Measurements from ENCODE around the gene SPATA24.

Gene SPATA24

GRCh38 chr5:139363937-139364336 is 40.0 kb downstream of the SPATA24 start:
- TF ChIP-seq TAF1 (IDR thresholded peaks at IDR 0.05; ENCODE audit: low read depth) (no peak), CREB1 (IDR thresholded peaks at IDR 0.05; ENCODE audit: low read depth) (no peak), CEBPB (IDR thresholded peaks at IDR 0.05) (no peak), RAD21 (IDR thresholded peaks at IDR 0.05; ENCODE audit: low read depth) (no peak), EP300 (IDR thresholded peaks at IDR 0.05; ENCODE audit: borderline replicate concordance) (no peak), TEAD4 (IDR thresholded peaks at IDR 0.05) (no peak), TCF12 (IDR thresholded peaks at IDR 0.05; ENCODE audit: low read depth) (no peak), FOXM1 (IDR thresholded peaks at IDR 0.05; ENCODE audit: borderline replicate concordance, low read depth) (no peak), EGR1 (IDR thresholded peaks at IDR 0.05) (no peak), YY1 (IDR thresholded peaks at IDR 0.05; ENCODE audit: low read depth) (no peak), ZBTB7A (IDR thresholded peaks at IDR 0.05; ENCODE audit: low read depth) (no peak)
- TF ChIP-seq, protein P1, sequence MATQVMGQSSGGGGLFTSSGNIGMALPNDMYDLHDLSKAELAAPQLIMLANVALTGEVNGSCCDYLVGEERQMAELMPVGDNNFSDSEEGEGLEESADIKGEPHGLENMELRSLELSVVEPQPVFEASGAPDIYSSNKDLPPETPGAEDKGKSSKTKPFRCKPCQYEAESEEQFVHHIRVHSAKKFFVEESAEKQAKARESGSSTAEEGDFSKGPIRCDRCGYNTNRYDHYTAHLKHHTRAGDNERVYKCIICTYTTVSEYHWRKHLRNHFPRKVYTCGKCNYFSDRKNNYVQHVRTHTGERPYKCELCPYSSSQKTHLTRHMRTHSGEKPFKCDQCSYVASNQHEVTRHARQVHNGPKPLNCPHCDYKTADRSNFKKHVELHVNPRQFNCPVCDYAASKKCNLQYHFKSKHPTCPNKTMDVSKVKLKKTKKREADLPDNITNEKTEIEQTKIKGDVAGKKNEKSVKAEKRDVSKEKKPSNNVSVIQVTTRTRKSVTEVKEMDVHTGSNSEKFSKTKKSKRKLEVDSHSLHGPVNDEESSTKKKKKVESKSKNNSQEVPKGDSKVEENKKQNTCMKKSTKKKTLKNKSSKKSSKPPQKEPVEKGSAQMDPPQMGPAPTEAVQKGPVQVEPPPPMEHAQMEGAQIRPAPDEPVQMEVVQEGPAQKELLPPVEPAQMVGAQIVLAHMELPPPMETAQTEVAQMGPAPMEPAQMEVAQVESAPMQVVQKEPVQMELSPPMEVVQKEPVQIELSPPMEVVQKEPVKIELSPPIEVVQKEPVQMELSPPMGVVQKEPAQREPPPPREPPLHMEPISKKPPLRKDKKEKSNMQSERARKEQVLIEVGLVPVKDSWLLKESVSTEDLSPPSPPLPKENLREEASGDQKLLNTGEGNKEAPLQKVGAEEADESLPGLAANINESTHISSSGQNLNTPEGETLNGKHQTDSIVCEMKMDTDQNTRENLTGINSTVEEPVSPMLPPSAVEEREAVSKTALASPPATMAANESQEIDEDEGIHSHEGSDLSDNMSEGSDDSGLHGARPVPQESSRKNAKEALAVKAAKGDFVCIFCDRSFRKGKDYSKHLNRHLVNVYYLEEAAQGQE (IDR thresholded peaks at IDR 0.05; ENCODE audit: low read depth): no peak
- TF ChIP-seq, protein P2, sequence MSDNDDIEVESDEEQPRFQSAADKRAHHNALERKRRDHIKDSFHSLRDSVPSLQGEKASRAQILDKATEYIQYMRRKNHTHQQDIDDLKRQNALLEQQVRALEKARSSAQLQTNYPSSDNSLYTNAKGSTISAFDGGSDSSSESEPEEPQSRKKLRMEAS (IDR thresholded peaks at IDR 0.05): no peak
- TF ChIP-seq, protein P3, sequence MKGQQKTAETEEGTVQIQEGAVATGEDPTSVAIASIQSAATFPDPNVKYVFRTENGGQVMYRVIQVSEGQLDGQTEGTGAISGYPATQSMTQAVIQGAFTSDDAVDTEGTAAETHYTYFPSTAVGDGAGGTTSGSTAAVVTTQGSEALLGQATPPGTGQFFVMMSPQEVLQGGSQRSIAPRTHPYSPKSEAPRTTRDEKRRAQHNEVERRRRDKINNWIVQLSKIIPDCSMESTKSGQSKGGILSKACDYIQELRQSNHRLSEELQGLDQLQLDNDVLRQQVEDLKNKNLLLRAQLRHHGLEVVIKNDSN (IDR thresholded peaks at IDR 0.05): no peak

- no peak for TF ChIP-seq CEBPB (IDR thresholded peaks at IDR 0.05)
- no peak for TF ChIP-seq TCF12 (IDR thresholded peaks at IDR 0.05; ENCODE audit: low read depth)
- no peak for TF ChIP-seq EP300 (IDR thresholded peaks at IDR 0.05; ENCODE audit: borderline replicate concordance)
- TF ChIP-seq, protein P3 (IDR thresholded peaks at IDR 0.05): no peak
- TF ChIP-seq NFIC (IDR thresholded peaks at IDR 0.05): no peak
- no peak for TF ChIP-seq TEAD4 (IDR thresholded peaks at IDR 0.05)
- TF ChIP-seq TAF1 (IDR thresholded peaks at IDR 0.05; ENCODE audit: low read depth): no peak
- no peak for TF ChIP-seq CREB1 (IDR thresholded peaks at IDR 0.05; ENCODE audit: low read depth)
- no peak for TF ChIP-seq EGR1 (IDR thresholded peaks at IDR 0.05)
- TF ChIP-seq ZBTB7A (IDR thresholded peaks at IDR 0.05; ENCODE audit: low read depth): no peak
- TF ChIP-seq, protein P1 (IDR thresholded peaks at IDR 0.05; ENCODE audit: low read depth): no peak
- no peak for TF ChIP-seq RAD21 (IDR thresholded peaks at IDR 0.05; ENCODE audit: low read depth)
- TF ChIP-seq, protein P2 (IDR thresholded peaks at IDR 0.05): no peak
- TF ChIP-seq FOXM1 (IDR thresholded peaks at IDR 0.05; ENCODE audit: borderline replicate concordance, low read depth): no peak
These were observed 42.0 kb downstream of the SPATA24 start for GRCh38 chr5:139361835-139362429.

- TF ChIP-seq TCF12 (IDR thresholded peaks at IDR 0.05; ENCODE audit: low read depth) (no peak), EP300 (IDR thresholded peaks at IDR 0.05; ENCODE audit: borderline replicate concordance) (no peak), NFIC (IDR thresholded peaks at IDR 0.05) (no peak), CEBPB (IDR thresholded peaks at IDR 0.05) (no peak)
These were observed 43.5 kb downstream of the SPATA24 start for GRCh38 chr5:139360384-139360783.

GRCh38 chr5:139358064-139358463 is 45.8 kb downstream of the SPATA24 start:
- no peak for TF ChIP-seq FOXM1 (IDR thresholded peaks at IDR 0.05; ENCODE audit: borderline replicate concordance, low read depth)
- TF ChIP-seq TEAD4 (IDR thresholded peaks at IDR 0.05): no peak
- no peak for TF ChIP-seq EGR1 (IDR thresholded peaks at IDR 0.05)
- TF ChIP-seq, protein P2 (IDR thresholded peaks at IDR 0.05): no peak

GRCh38 chr5:139354186-139354585 is 49.7 kb downstream of the SPATA24 start:
- TF ChIP-seq YY1 (IDR thresholded peaks at IDR 0.05; ENCODE audit: low read depth) (no peak), CEBPB (IDR thresholded peaks at IDR 0.05) (no peak), EGR1 (IDR thresholded peaks at IDR 0.05) (no peak), EP300 (IDR thresholded peaks at IDR 0.05; ENCODE audit: borderline replicate concordance) (no peak), NFIC (IDR thresholded peaks at IDR 0.05) (no peak), FOXM1 (IDR thresholded peaks at IDR 0.05; ENCODE audit: borderline replicate concordance, low read depth) (no peak), CREB1 (IDR thresholded peaks at IDR 0.05; ENCODE audit: low read depth) (no peak)
- TF ChIP-seq, protein P3 (IDR thresholded peaks at IDR 0.05): no peak
- TF ChIP-seq, protein P2 (IDR thresholded peaks at IDR 0.05): no peak

All from Ishikawa (cell line).